NCI-H446 (cell line): Measurements from ENCODE around the gene VCL.

Experiments used
- DNase-seq, 2 experiments: peaks; one replicate each; lab custom pipeline; 2025; lab: John Stamatoyannopoulos, UW

Gene VCL

DNA sequence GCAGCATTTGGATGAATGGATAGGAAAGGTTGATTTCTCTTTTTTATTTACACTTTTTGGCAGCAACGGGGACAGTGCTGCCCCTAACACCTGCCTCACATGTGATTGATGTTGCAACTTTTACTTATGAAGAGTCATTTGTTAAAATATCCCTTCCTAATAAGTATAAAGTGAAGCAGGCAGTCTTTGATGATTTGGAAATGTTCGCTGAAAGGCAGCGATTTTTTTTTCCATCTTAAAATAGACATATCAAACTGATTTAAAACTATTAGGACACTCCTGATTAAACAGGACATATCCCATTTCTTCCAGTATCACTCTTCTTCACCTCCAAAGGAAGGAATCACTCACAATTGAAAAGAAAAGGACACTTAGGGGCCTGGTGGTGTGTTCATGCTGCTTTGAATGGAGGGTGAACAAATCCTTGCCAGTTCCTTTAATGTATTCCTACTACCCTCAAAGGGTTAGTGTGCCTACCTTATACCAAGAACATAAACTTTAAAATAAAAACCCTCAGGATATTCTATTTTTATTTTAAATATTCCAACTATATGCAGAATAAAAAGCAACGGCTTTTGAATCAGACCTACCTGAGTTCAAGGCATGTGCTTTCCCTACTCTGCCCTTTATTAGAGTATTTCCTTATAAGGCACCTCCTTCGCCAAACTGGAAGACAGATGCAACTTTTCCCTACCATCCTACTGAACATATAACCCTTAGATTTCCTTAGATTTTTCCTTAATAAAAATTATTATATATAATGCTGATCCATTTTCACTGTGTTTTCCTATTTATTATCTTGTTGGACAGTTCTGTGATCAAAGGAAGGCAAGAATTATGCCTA, 154.2 kb downstream of the VCL start:
- no peak for DNase-seq

DNA sequence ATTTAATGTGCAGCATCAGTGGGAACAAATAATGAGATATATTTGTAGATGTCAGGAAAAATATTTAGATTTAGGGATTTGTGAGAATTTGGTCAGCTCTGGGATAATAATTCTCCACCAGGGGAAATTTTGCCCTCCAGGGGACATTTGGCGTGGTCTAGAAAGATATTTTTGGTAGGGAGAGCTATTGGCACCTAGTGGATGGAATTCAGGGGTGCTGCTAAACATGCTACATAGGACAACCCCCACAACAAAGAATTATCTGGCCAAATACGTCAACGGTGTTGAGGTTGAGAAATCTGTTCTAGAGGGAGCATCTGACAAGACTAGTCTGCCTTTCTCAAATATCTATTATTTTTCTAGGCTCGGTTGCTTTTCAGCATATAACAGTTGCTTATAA, 155.2 kb downstream of the VCL start:
- DNase-seq = no peak

DNA sequence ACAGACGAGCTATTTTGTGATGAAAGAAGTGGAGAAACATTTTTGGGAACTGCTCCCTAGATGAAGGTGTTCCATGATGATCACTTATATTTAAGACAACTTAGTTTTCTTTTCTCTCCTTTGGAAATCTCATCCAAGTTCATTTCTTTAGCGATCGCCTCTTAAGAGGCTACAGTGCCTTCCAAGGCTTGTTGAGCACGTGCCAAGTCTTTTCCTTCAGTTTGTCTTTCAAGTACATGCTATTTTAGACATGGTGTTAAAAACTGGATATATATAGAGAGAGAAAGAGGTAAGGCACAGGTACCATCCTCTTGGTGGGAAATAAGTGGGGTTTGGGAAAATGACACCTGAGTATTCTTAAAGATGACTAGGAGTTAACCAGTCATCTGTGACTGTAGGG, 155.8 kb downstream of the VCL start:
- no peak for DNase-seq

DNA sequence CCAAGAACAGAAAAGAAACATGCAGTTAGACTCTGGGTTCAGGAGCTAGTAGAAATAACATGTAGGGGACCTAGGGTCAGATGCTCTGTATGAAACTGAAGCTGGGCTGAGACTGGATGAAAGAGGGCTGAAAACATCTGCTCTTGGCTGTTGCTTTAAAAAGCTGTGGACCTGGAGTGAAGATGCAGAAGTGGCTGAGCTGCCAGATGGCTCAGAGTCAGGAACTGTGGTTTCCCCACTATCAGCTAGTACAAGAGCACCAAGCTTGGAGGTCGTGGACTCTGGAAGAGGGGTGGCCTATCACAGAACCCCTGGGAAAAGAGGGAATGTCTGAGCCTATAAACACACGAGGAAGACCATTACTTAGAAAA, 159.0 kb downstream of the VCL start:
- peak in 1 of 2 experiments; percentile 35 for DNase-seq

DNA sequence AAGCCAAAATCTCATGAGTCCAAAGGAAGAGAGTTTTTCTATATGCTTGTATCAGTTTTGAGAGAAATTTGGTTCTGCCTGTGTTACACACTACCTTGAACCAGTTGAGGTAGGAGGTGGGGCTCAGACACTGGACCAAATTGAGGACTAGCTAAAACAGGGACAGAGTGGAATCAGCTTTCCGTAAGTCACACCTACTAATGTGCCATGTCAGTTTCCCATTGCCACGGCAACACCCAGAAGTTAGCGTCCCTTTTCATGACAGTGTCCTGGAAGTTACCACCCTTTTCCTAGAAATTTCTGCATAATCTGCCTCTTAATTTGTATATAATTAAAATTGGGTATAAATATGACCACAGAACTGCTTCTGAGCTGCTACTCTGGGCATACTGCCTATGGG, 162.1 kb downstream of the VCL start:
- no peak for DNase-seq

DNA sequence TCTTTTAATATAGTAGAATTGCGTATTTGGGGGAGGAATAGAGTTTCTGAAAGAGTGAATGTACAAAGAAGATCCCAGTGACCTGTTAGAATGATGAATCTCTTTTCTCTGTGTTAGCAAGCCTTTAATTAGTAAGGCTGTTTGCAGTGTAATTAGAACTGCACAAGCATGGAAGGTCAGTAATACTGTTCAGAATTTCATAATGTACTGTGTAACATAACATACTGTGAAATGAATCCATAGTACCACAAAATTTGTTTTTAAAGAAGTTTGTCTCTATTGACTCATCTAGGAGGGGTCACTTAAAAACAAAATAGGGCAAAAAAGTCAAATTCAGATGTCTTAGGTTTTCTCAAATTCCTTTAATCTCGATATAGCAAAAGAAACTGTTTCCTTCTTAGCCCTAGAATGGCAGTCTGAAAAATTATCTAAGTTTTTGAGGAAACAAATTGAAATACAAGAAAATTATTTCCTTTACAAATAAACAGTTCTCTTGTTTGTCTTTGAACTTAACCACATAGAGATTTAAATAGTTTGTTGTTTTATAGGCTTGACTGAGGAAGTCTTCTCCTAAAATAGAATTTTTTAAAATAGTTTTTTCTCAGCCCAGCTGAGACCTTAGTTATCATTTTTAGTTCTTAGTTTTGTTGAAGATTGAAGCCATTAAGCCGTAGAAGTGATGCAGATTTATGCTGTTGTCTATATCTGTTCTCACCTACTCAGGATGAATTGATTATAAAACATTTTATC, 165.6 kb downstream of the VCL start:
- no peak for DNase-seq

DNA sequence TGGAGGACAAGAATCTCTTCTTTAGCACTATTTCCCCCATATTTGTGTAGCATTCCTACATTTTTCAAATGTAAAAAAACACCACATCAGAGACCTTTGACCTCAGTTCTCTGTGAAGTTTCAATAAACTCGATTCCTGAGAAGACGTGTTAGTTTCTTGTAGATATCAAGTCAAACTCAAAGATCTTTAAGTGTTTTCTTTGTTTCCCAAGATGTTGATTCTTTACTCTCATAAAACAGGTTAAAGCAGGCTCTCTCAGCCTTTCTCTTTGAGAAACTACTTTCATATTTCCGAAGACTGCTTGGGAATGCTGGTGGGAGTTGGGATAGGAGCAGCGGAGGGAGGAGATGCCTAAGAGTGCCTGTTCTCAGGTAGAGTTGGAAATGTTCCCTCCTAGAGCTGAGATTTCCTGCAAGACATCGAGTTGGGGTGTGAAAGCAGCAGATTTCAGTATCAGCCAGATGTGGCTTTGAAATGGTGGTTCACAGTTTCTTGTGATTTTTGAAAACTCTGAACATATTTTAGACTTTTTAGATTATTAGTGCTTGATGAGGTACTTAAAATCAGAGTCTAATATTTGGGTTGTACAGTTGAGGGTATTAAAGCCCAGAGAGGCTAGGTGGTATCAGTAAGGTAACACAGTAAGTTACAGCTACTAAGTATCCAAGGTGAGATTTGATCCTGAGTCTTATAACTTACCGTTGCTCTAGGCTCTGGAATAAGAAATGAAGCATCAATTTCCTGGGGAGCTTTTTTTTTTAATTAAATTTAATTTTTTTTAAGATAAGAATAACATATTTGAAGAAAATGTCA, 167.0 kb downstream of the VCL start:
- no peak for DNase-seq

DNA sequence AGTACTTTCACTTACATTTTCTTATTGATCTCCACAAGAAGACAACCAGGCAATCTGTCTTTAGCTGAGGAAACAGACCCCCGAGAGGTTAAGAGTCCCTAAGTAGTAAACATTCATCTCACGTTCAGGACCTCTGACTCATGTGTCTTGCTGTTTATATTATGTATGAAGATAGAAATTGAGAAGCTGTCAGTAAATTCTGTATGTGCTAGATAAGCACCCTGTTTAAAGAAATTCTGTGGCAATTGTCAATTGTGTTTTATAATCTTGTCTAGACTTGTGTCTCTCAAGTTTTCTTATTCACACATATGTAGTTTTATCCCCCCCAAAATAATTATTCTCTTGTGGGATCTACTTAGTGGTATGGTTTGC, 167.6 kb downstream of the VCL start:
- no peak for DNase-seq

DNA sequence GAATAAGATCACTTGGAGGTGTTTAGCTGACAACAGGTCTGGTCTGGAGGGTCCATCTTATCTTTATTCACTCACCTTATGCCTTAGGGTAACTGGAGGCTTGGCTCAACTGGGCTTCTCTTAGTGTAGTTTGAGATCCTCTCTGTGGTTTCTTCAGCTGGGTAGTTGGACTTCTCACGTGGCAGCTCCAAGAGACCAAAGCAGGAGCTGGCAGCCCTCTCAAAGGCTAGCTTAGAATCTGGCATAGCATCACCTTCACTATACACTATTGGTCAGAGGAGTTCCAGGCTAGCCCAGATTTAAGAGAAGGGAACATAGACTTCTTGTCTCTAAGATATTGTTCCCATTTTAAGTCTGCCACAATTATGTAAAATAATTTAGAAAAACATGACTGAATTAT, 169.5 kb downstream of the VCL start:
- no peak for DNase-seq
